ENCODE measurements around the gene OR2V1.

OR2V1 gene

GRCh38 chr5:181173420-181174342 lies 42.7 kb upstream of the OR2V1 start:
- H3K4me1 ChIP-seq (ENCODE audit: low read length): peaks cover 17% of the 10 kb centered on the region
- TF ChIP-seq CTCF (IDR thresholded peaks at IDR 0.05; ENCODE audit: low read length): no peak
- peaks cover 32% of the 10 kb centered on the region for H3K27me3 ChIP-seq (replicated peaks; ENCODE audit: insufficient read depth, low read length)
- no peaks in the 10 kb centered on the region for H3K36me3 ChIP-seq (replicated peaks; ENCODE audit: insufficient read depth, low read length)
- peak overlapping the region; percentile 93 for H3K4me2 ChIP-seq (ENCODE audit: low read depth, low read length)
- H3K9me3 ChIP-seq (replicated peaks; ENCODE audit: insufficient read depth, low read length): no peaks in the 10 kb centered on the region
- peak overlapping the region; percentile 88 for H2AFZ ChIP-seq (ENCODE audit: low read length)
- H4K20me1 ChIP-seq (ENCODE audit: insufficient read depth, low read length): no peaks in the 10 kb centered on the region
- no peaks in the 10 kb centered on the region for H3K9me2 ChIP-seq (replicated peaks; ENCODE audit: insufficient read depth, low read length)
- H3K79me2 ChIP-seq (ENCODE audit: low read length): no peaks in the 10 kb centered on the region
- H3K27ac ChIP-seq (ENCODE audit: low read length): peak overlapping the region; percentile 67; the same call in 1 of the 2 replicates
- H3K4me3 ChIP-seq (ENCODE audit: low read length): peak overlapping the region; percentile 66
- H3F3A ChIP-seq (ENCODE audit: insufficient read depth, low read length): peaks cover 12% of the 10 kb centered on the region
- DNase-seq: peak; percentile 69
- peak overlapping the region; percentile 39; the same call in 1 of the 2 replicates for H3K9ac ChIP-seq (ENCODE audit: low read length)

GRCh38 chr5:181173027-181173419 lies 42.1 kb upstream of the OR2V1 start:
- Histone ChIP-seq H3K27me3 (replicated peaks; ENCODE audit: insufficient read depth, low read length) (peaks cover 34% of the 10 kb centered on the region), H3F3A (ENCODE audit: insufficient read depth, low read length) (peaks cover 12% of the 10 kb centered on the region), H3K9ac (ENCODE audit: low read length) (peak overlapping the region; percentile 39; the same call in 1 of the 2 replicates), H3K9me2 (replicated peaks; ENCODE audit: insufficient read depth, low read length) (no peaks in the 10 kb centered on the region), H3K9me3 (replicated peaks; ENCODE audit: insufficient read depth, low read length) (no peaks in the 10 kb centered on the region), H2AFZ (ENCODE audit: low read length) (peak overlapping the region; percentile 88), H3K4me3 (ENCODE audit: low read length) (peak overlapping the region; percentile 66), H3K4me2 (ENCODE audit: low read depth, low read length) (peak overlapping the region; percentile 93), H4K20me1 (ENCODE audit: insufficient read depth, low read length) (no peaks in the 10 kb centered on the region), H3K4me1 (ENCODE audit: low read length) (peaks cover 17% of the 10 kb centered on the region), H3K79me2 (ENCODE audit: low read length) (no peaks in the 10 kb centered on the region), H3K27ac (ENCODE audit: low read length) (peak overlapping the region; percentile 67; the same call in 1 of the 2 replicates), H3K36me3 (replicated peaks; ENCODE audit: insufficient read depth, low read length) (no peaks in the 10 kb centered on the region)
- DNase-seq: peak; percentile 61
- peak; percentile 73 for TF ChIP-seq CTCF (IDR thresholded peaks at IDR 0.05; ENCODE audit: low read length)
- no peak for TF ChIP-seq EZH2phosphoT487 (IDR thresholded peaks at IDR 0.05; ENCODE audit: low read length)

GRCh38 chr5:181171782-181172181 lies 40.8 kb upstream of the OR2V1 start:
- peaks cover 23% of the 10 kb centered on the region for H3K4me1 ChIP-seq (ENCODE audit: low read length)
- DNase-seq: no peak
- no peak overlapping the region for H3K4me3 ChIP-seq (ENCODE audit: low read length)
- H3F3A ChIP-seq (ENCODE audit: insufficient read depth, low read length): peaks cover 12% of the 10 kb centered on the region
- H3K27me3 ChIP-seq (replicated peaks; ENCODE audit: insufficient read depth, low read length): peaks cover 43% of the 10 kb centered on the region
- H3K9ac ChIP-seq (ENCODE audit: low read length): no peak overlapping the region
- H4K20me1 ChIP-seq (ENCODE audit: insufficient read depth, low read length): no peaks in the 10 kb centered on the region
- no peaks in the 10 kb centered on the region for H3K36me3 ChIP-seq (replicated peaks; ENCODE audit: insufficient read depth, low read length)
- no peak overlapping the region for H3K27ac ChIP-seq (ENCODE audit: low read length)
- H3K9me3 ChIP-seq (replicated peaks; ENCODE audit: insufficient read depth, low read length): no peaks in the 10 kb centered on the region
- H3K9me2 ChIP-seq (replicated peaks; ENCODE audit: insufficient read depth, low read length): no peaks in the 10 kb centered on the region
- TF ChIP-seq CTCF (IDR thresholded peaks at IDR 0.05; ENCODE audit: low read length): no peak
- TF ChIP-seq EZH2 (optimal IDR thresholded peaks at IDR 0.05; ENCODE audit: low read depth, low read length): no peak
- no peak for TF ChIP-seq EZH2phosphoT487 (IDR thresholded peaks at IDR 0.05; ENCODE audit: low read length)
- no peaks in the 10 kb centered on the region for H3K79me2 ChIP-seq (ENCODE audit: low read length)
- H2AFZ ChIP-seq (ENCODE audit: low read length): no peak overlapping the region
- no peak overlapping the region for H3K4me2 ChIP-seq (ENCODE audit: low read depth, low read length)

Data from MM.1S (cell line).